ENCODE measurements around the gene KIDINS220. TPM values are rescaled to one million over a fixed set of nuclear protein-coding genes. Genes with fewer than 3 reads are reported as not detected.
"Not testable (repeated sequence)": the region's sequence is repeated elsewhere in the genome, so short reads cannot be mapped to it uniquely, and the experiment has no call there.

Gene KIDINS220
- total RNA-seq, 2 experiments from 2014 or later: 28.9 to 29.9 TPM

GRCh38 chr2:8740136-8740535, 97.3 kb downstream of the KIDINS220 start:
- no peak overlapping the region for H3K4me3 Mint-ChIP-seq
- no peaks in the 10 kb centered on the region for H3K27me3 Mint-ChIP-seq
- no peaks in the 10 kb centered on the region for H3K9me3 Mint-ChIP-seq (ENCODE audit: low read depth)
- peaks cover 2% of the 10 kb centered on the region for H3K36me3 Mint-ChIP-seq
- ATAC-seq (no peak), DNase-seq (no peak)
- no peaks in the 10 kb centered on the region for H3K4me1 Mint-ChIP-seq
- CTCF ChIA-PET: interaction anchor here (1.5 kb wide), 1 partner anchor 23 kb away, joined by 3 read pairs; no protein-coding TSS in a partner anchor
- H3K27ac Mint-ChIP-seq: no peak overlapping the region

- no peaks in the 10 kb centered on the region for H3K27me3 Mint-ChIP-seq
These were observed 99.7 kb downstream of the KIDINS220 start for GRCh38 chr2:8737571-8738175.

GRCh38 chr2:8732601-8733000, 104.8 kb downstream of the KIDINS220 start:
- DNase-seq (no peak), ATAC-seq (no peak)
- CTCF ChIA-PET: no interaction called here
- Mint-ChIP-seq H3K27me3 (no peaks in the 10 kb centered on the region), H3K4me3 (no peak overlapping the region), H3K4me1 (no peaks in the 10 kb centered on the region), H3K36me3 (peaks cover 18% of the 10 kb centered on the region), H3K9me3 (ENCODE audit: low read depth) (no peaks in the 10 kb centered on the region), H3K27ac (no peak overlapping the region)

More at GRCh38 chr2:8737571-8738175, 99.7 kb downstream of the KIDINS220 start:
- peaks cover 9% of the 10 kb centered on the region for H3K36me3 Mint-ChIP-seq
- no peak overlapping the region for H3K27ac Mint-ChIP-seq
- CTCF ChIA-PET: no interaction called here
- ATAC-seq (no peak), DNase-seq (no peak)
- H3K4me1 Mint-ChIP-seq: no peaks in the 10 kb centered on the region
- H3K4me3 Mint-ChIP-seq: no peak overlapping the region
- H3K9me3 Mint-ChIP-seq (ENCODE audit: low read depth): no peaks in the 10 kb centered on the region

GRCh38 chr2:8729939-8730338, 107.5 kb downstream of the KIDINS220 start:
- ATAC-seq (no peak), DNase-seq (no peak)
- Mint-ChIP-seq H3K4me1 (no peaks in the 10 kb centered on the region), H3K27me3 (no peaks in the 10 kb centered on the region), H3K36me3 (peaks cover 18% of the 10 kb centered on the region), H3K9me3 (ENCODE audit: low read depth) (no peaks in the 10 kb centered on the region), H3K27ac (no peak overlapping the region), H3K4me3 (no peak overlapping the region)
- CTCF ChIA-PET: interaction anchor here (0.9 kb wide), 1 partner anchor 9 kb away, joined by 3 read pairs; no protein-coding TSS in a partner anchor

GRCh38 chr2:8729101-8729500, 108.3 kb downstream of the KIDINS220 start:
- CTCF ChIA-PET; H3K4me3 Mint-ChIP-seq; H3K9me3 Mint-ChIP-seq (ENCODE audit: low read depth); H3K27ac Mint-ChIP-seq; H3K4me1 Mint-ChIP-seq; DNase-seq; ATAC-seq; H3K27me3 Mint-ChIP-seq: not testable (repeated sequence)
- peaks cover 18% of the 10 kb centered on the region for H3K36me3 Mint-ChIP-seq

- Mint-ChIP-seq H3K9me3 (ENCODE audit: low read depth) (no peaks in the 10 kb centered on the region), H3K4me3 (no peak overlapping the region), H3K4me1 (no peaks in the 10 kb centered on the region), H3K27ac (no peak overlapping the region), H3K36me3 (peaks cover 18% of the 10 kb centered on the region), H3K27me3 (no peaks in the 10 kb centered on the region)
- DNase-seq (no peak), ATAC-seq (no peak)
- CTCF ChIA-PET: no interaction called here
These were observed 109.0 kb downstream of the KIDINS220 start for GRCh38 chr2:8728305-8729015.

GRCh38 chr2:8725838-8726237, 111.6 kb downstream of the KIDINS220 start:
- Mint-ChIP-seq H3K9me3 (ENCODE audit: low read depth) (no peaks in the 10 kb centered on the region), H3K4me3 (no peak overlapping the region), H3K4me1 (no peaks in the 10 kb centered on the region), H3K27me3 (no peaks in the 10 kb centered on the region), H3K36me3 (peaks cover 6% of the 10 kb centered on the region), H3K27ac (no peak overlapping the region)
- ATAC-seq (no peak), DNase-seq (no peak)
- CTCF ChIA-PET: no interaction called here

GRCh38 chr2:8722986-8723385, 114.4 kb downstream of the KIDINS220 start:
- H3K9me3 Mint-ChIP-seq (ENCODE audit: low read depth): no peaks in the 10 kb centered on the region
- no peaks in the 10 kb centered on the region for H3K36me3 Mint-ChIP-seq
- H3K4me3 Mint-ChIP-seq: no peak overlapping the region
- DNase-seq: no peak
- no peaks in the 10 kb centered on the region for H3K4me1 Mint-ChIP-seq
- no peak overlapping the region for H3K27ac Mint-ChIP-seq
- ATAC-seq: no peak
- CTCF ChIA-PET: interaction anchor here (0.7 kb wide), 1 partner anchor 30 kb away, joined by 3 read pairs; no protein-coding TSS in a partner anchor
- H3K27me3 Mint-ChIP-seq: no peaks in the 10 kb centered on the region

GRCh38 chr2:8721410-8721809, 116.0 kb downstream of the KIDINS220 start:
- Mint-ChIP-seq H3K4me3 (no peak overlapping the region), H3K27me3 (no peaks in the 10 kb centered on the region), H3K36me3 (peaks cover 2% of the 10 kb centered on the region), H3K4me1 (no peaks in the 10 kb centered on the region), H3K9me3 (ENCODE audit: low read depth) (peaks cover 3% of the 10 kb centered on the region), H3K27ac (no peak overlapping the region)
- no peak for ATAC-seq
- DNase-seq: no peak
- CTCF ChIA-PET: no interaction called here

GRCh38 chr2:8720741-8721140, 116.7 kb downstream of the KIDINS220 start:
- ATAC-seq (no peak), DNase-seq (no peak)
- CTCF ChIA-PET: no interaction called here
- Mint-ChIP-seq H3K36me3 (peaks cover 3% of the 10 kb centered on the region), H3K27me3 (peaks cover 2% of the 10 kb centered on the region), H3K4me3 (no peak overlapping the region), H3K9me3 (ENCODE audit: low read depth) (peaks cover 9% of the 10 kb centered on the region), H3K27ac (no peak overlapping the region), H3K4me1 (no peaks in the 10 kb centered on the region)

- H3K4me3 Mint-ChIP-seq: no peak overlapping the region
These were observed 117.9 kb downstream of the KIDINS220 start for GRCh38 chr2:8719528-8719927.

GRCh38 chr2:8714971-8715370, 122.4 kb downstream of the KIDINS220 start:
- H3K4me1 Mint-ChIP-seq: no peaks in the 10 kb centered on the region
- DNase-seq (no peak), ATAC-seq (no peak)
- H3K27ac Mint-ChIP-seq: no peak overlapping the region
- peaks cover 12% of the 10 kb centered on the region for H3K9me3 Mint-ChIP-seq (ENCODE audit: low read depth)
- CTCF ChIA-PET: no interaction called here
- H3K4me3 Mint-ChIP-seq: no peak overlapping the region
- H3K36me3 Mint-ChIP-seq: peaks cover 7% of the 10 kb centered on the region
- peaks cover 5% of the 10 kb centered on the region for H3K27me3 Mint-ChIP-seq

More at GRCh38 chr2:8719528-8719927, 117.9 kb downstream of the KIDINS220 start:
- no peak for ATAC-seq
- Mint-ChIP-seq H3K4me1 (no peaks in the 10 kb centered on the region), H3K36me3 (peaks cover 6% of the 10 kb centered on the region), H3K9me3 (ENCODE audit: low read depth) (peaks cover 12% of the 10 kb centered on the region), H3K27me3 (peaks cover 2% of the 10 kb centered on the region), H3K27ac (no peak overlapping the region)
- no peak for DNase-seq
- CTCF ChIA-PET: no interaction called here

- H3K27ac Mint-ChIP-seq: no peak overlapping the region
- no peak for ATAC-seq
- peaks cover 7% of the 10 kb centered on the region for H3K36me3 Mint-ChIP-seq
- no peaks in the 10 kb centered on the region for H3K4me1 Mint-ChIP-seq
- peaks cover 12% of the 10 kb centered on the region for H3K9me3 Mint-ChIP-seq (ENCODE audit: low read depth)
- CTCF ChIA-PET: no interaction called here
- DNase-seq: no peak
- H3K4me3 Mint-ChIP-seq: no peak overlapping the region
- H3K27me3 Mint-ChIP-seq: peaks cover 5% of the 10 kb centered on the region
These were observed 123.1 kb downstream of the KIDINS220 start for GRCh38 chr2:8714283-8714682.

- Mint-ChIP-seq H3K4me3 (no peak overlapping the region), H3K4me1 (no peaks in the 10 kb centered on the region), H3K27ac (no peak overlapping the region), H3K27me3 (peaks cover 6% of the 10 kb centered on the region), H3K36me3 (peaks cover 4% of the 10 kb centered on the region), H3K9me3 (ENCODE audit: low read depth) (peaks cover 6% of the 10 kb centered on the region)
- CTCF ChIA-PET: interaction anchor here (1.3 kb wide), 1 partner anchor 8 kb away, joined by 3 read pairs; no protein-coding TSS in a partner anchor
- ATAC-seq (no peak), DNase-seq (no peak)
These were observed 126.5 kb downstream of the KIDINS220 start for GRCh38 chr2:8710951-8711350.

All from activated CD8-positive, alpha-beta memory T cell treated with anti-CD3 and anti-CD28 coated beads, Interleukin-2, amount 10 ng/mL, durations not matched to agents 7 days and 5 days (primary cell).